IPS-18a (cell line): ENCODE measurements around the gene CAMK2D.

Source experiments
- H3K27ac ChIP-seq: one replicate; pipeline ENCODE4 v1.5.1; 2013; ENCODE audit warnings: low read length
- H3K27me3 ChIP-seq: one replicate; pipeline ENCODE4 v1.6.1; 2013; ENCODE audit warnings: mild to moderate bottlenecking, low read length; ENCODE audit not compliant: control insufficient read depth, insufficient read depth
- H3K36me3 ChIP-seq: one replicate; pipeline ENCODE4 v1.6.1; 2013; ENCODE audit warnings: low read depth, low read length; ENCODE audit not compliant: control insufficient read depth
- H3K4me1 ChIP-seq: one replicate; pipeline ENCODE4 v1.6.1; 2013; ENCODE audit warnings: low read depth, low read length; ENCODE audit not compliant: control insufficient read depth
- H3K4me3 ChIP-seq: one replicate; pipeline ENCODE4 v1.5.1; 2013; ENCODE audit warnings: low read length
- H3K9ac ChIP-seq: one replicate; pipeline ENCODE4 v1.6.1; 2013; ENCODE audit warnings: mild to moderate bottlenecking, low read length, moderate library complexity
- H3K9me3 ChIP-seq: one replicate; pipeline ENCODE4 v1.6.1; 2013; ENCODE audit warnings: low read depth, low read length; ENCODE audit not compliant: control insufficient read depth

CAMK2D gene

GRCh38 chr4:113481820-113482219 is 279.7 kb downstream of the CAMK2D start:
- Histone ChIP-seq H3K9ac (no peak overlapping the region), H3K4me3 (no peak overlapping the region), H3K27me3 (no peaks in the 10 kb centered on the region), H3K36me3 (no peaks in the 10 kb centered on the region), H3K27ac (no peak overlapping the region), H3K4me1 (peaks cover 11% of the 10 kb centered on the region), H3K9me3 (no peaks in the 10 kb centered on the region)

GRCh38 chr4:113480109-113480508 is 281.4 kb downstream of the CAMK2D start:
- no peaks in the 10 kb centered on the region for H3K27me3 ChIP-seq
- no peaks in the 10 kb centered on the region for H3K9me3 ChIP-seq
- no peak overlapping the region for H3K9ac ChIP-seq
- no peak overlapping the region for H3K4me3 ChIP-seq
- H3K36me3 ChIP-seq = no peaks in the 10 kb centered on the region
- H3K4me1 ChIP-seq = peaks cover 11% of the 10 kb centered on the region
- H3K27ac ChIP-seq = no peak overlapping the region

GRCh38 chr4:113478032-113478431 is 283.5 kb downstream of the CAMK2D start:
- Histone ChIP-seq H3K4me1 (peaks cover 11% of the 10 kb centered on the region), H3K27me3 (no peaks in the 10 kb centered on the region), H3K9me3 (no peaks in the 10 kb centered on the region), H3K4me3 (no peak overlapping the region), H3K9ac (no peak overlapping the region), H3K36me3 (no peaks in the 10 kb centered on the region), H3K27ac (no peak overlapping the region)

GRCh38 chr4:113476800-113477199 is 284.7 kb downstream of the CAMK2D start:
- H3K4me3 ChIP-seq = no peak overlapping the region
- no peaks in the 10 kb centered on the region for H3K36me3 ChIP-seq
- no peaks in the 10 kb centered on the region for H3K27me3 ChIP-seq
- no peaks in the 10 kb centered on the region for H3K9me3 ChIP-seq
- H3K4me1 ChIP-seq = peaks cover 11% of the 10 kb centered on the region
- no peak overlapping the region for H3K9ac ChIP-seq
- H3K27ac ChIP-seq = no peak overlapping the region

GRCh38 chr4:113474017-113474416 is 287.5 kb downstream of the CAMK2D start:
- Histone ChIP-seq H3K4me3 (no peak overlapping the region), H3K4me1 (peaks cover 14% of the 10 kb centered on the region), H3K27ac (no peak overlapping the region), H3K27me3 (no peaks in the 10 kb centered on the region), H3K9me3 (no peaks in the 10 kb centered on the region), H3K9ac (no peak overlapping the region), H3K36me3 (no peaks in the 10 kb centered on the region)

GRCh38 chr4:113472864-113473263 is 288.7 kb downstream of the CAMK2D start:
- H3K27me3 ChIP-seq = no peaks in the 10 kb centered on the region
- H3K9me3 ChIP-seq = no peaks in the 10 kb centered on the region
- H3K9ac ChIP-seq = no peak overlapping the region
- peaks cover 17% of the 10 kb centered on the region for H3K4me1 ChIP-seq
- no peak overlapping the region for H3K4me3 ChIP-seq
- H3K27ac ChIP-seq = no peak overlapping the region
- H3K36me3 ChIP-seq = no peaks in the 10 kb centered on the region

- H3K9me3 ChIP-seq = no peaks in the 10 kb centered on the region
- no peak overlapping the region for H3K4me3 ChIP-seq
- no peaks in the 10 kb centered on the region for H3K27me3 ChIP-seq
- H3K4me1 ChIP-seq = peaks cover 21% of the 10 kb centered on the region
- H3K9ac ChIP-seq = no peak overlapping the region
- H3K27ac ChIP-seq = no peak overlapping the region
- no peaks in the 10 kb centered on the region for H3K36me3 ChIP-seq
These were observed 290.2 kb downstream of the CAMK2D start for GRCh38 chr4:113471146-113471860.

GRCh38 chr4:113469926-113470325 is 291.6 kb downstream of the CAMK2D start:
- H3K4me3 ChIP-seq = no peak overlapping the region
- H3K27ac ChIP-seq = no peak overlapping the region
- H3K27me3 ChIP-seq = no peaks in the 10 kb centered on the region
- H3K9ac ChIP-seq = no peak overlapping the region
- no peaks in the 10 kb centered on the region for H3K9me3 ChIP-seq
- H3K4me1 ChIP-seq = peaks cover 21% of the 10 kb centered on the region
- H3K36me3 ChIP-seq = no peaks in the 10 kb centered on the region

- Histone ChIP-seq H3K27me3 (no peaks in the 10 kb centered on the region), H3K4me3 (no peak overlapping the region), H3K27ac (no peak overlapping the region), H3K36me3 (no peaks in the 10 kb centered on the region), H3K9me3 (no peaks in the 10 kb centered on the region), H3K9ac (no peak overlapping the region), H3K4me1 (peaks cover 21% of the 10 kb centered on the region)
These were observed 292.5 kb downstream of the CAMK2D start for GRCh38 chr4:113469023-113469390.

- Histone ChIP-seq H3K4me3 (no peak overlapping the region), H3K27me3 (no peaks in the 10 kb centered on the region), H3K4me1 (peaks cover 21% of the 10 kb centered on the region), H3K9me3 (no peaks in the 10 kb centered on the region), H3K36me3 (no peaks in the 10 kb centered on the region), H3K27ac (no peak overlapping the region), H3K9ac (no peak overlapping the region)
These were observed 293.1 kb downstream of the CAMK2D start for GRCh38 chr4:113468165-113469022.

- Histone ChIP-seq H3K27me3 (no peaks in the 10 kb centered on the region), H3K4me3 (no peak overlapping the region), H3K9me3 (no peaks in the 10 kb centered on the region), H3K27ac (no peak overlapping the region), H3K9ac (no peak overlapping the region), H3K36me3 (no peaks in the 10 kb centered on the region), H3K4me1 (peaks cover 21% of the 10 kb centered on the region)
These were observed 294.0 kb downstream of the CAMK2D start for GRCh38 chr4:113467581-113467980.

- H3K9me3 ChIP-seq = no peaks in the 10 kb centered on the region
- no peak overlapping the region for H3K27ac ChIP-seq
- H3K27me3 ChIP-seq = no peaks in the 10 kb centered on the region
- H3K4me3 ChIP-seq = no peak overlapping the region
- H3K4me1 ChIP-seq = no peaks in the 10 kb centered on the region
- no peaks in the 10 kb centered on the region for H3K36me3 ChIP-seq
- no peak overlapping the region for H3K9ac ChIP-seq
These were observed 299.3 kb downstream of the CAMK2D start for GRCh38 chr4:113462286-113462685.
